ENCODE measurements around the gene ELF2. TPM values are rescaled to one million over a fixed set of nuclear protein-coding genes. Genes with fewer than 3 reads are reported as not detected.

ELF2 gene
- total and polyA plus RNA-seq, 2 donors (not counting 1 experiment from before 2014, with no cell fraction given): 25.1 to 97.5 TPM

- Mint-ChIP-seq H3K4me1 (no peaks in the 10 kb centered on the region), H3K27ac (no peak overlapping the region), H3K9me3 (ENCODE audit: insufficient read depth) (no peaks in the 10 kb centered on the region), H3K4me3 (no peak overlapping the region), H3K27me3 (no peaks in the 10 kb centered on the region)
- Histone ChIP-seq H3K27ac (ENCODE audit: low read length in 2 of 2) (no peak overlapping the region), H4K20me1 (ENCODE audit: control insufficient read depth, insufficient read depth, low read length, poor library complexity, severe bottlenecking) (no peaks in the 10 kb centered on the region), H3K4me3 (ENCODE audit: control extremely low read depth in 1 of 5, extremely low read depth in 1 of 5, insufficient read depth in 1 of 5, low read depth in 2 of 5, low read length in 4 of 5) (no peak overlapping the region), H3K27me3 (replicated peaks in 1 of 4; ENCODE audit: control extremely low read depth in 1 of 4, control insufficient read depth in 3 of 4, insufficient read depth in 4 of 4, low read length in 3 of 4) (no peaks in the 10 kb centered on the region), H3K9me3 (ENCODE audit: control extremely low read depth in 1 of 3, control insufficient read depth in 2 of 3, insufficient read depth in 1 of 3, low read length in 2 of 3) (peaks cover 1 to 7% (median 2%) of the 10 kb centered on the region in 3 donors), H3K36me3 (replicated peaks in 1 of 2; ENCODE audit: control extremely low read depth in 1 of 2, control insufficient read depth in 1 of 2, extremely low read depth in 1 of 2, insufficient read depth in 2 of 2, low read length in 1 of 2) (no peaks in the 10 kb centered on the region), H3K79me2 (ENCODE audit: control insufficient read depth, insufficient read depth, low read length) (no peaks in the 10 kb centered on the region), H3K9ac (ENCODE audit: low read length) (no peak overlapping the region), H3K4me2 (replicated peaks; ENCODE audit: low read depth, low read length, poor library complexity, severe bottlenecking) (no peak overlapping the region), H3K4me1 (ENCODE audit: control insufficient read depth in 2 of 2, insufficient read depth in 2 of 2, low read length in 2 of 2) (no peaks in the 10 kb centered on the region), H2AFZ (ENCODE audit: insufficient read depth, low read depth, low read length, poor library complexity, severe bottlenecking) (no peak overlapping the region)
- no peak for DNase-seq
- ChIA-PET POLR2A (no interaction called here), CTCF (interaction anchor here (3.3 kb wide), 1 partner anchor 23 kb away, joined by 8 read pairs; no protein-coding TSS in a partner anchor)
- ATAC-seq (ENCODE audit: low read depth): no peak
- TF ChIP-seq CTCF (IDR thresholded peaks at IDR 0.05): no peak
- TF ChIP-seq EZH2 (IDR thresholded peaks at IDR 0.05; ENCODE audit: borderline replicate concordance, insufficient read depth, low read depth, low read length, poor library complexity, severe bottlenecking): no peak
- intact Hi-C loops (cut with micrococcal nuclease): no loop called here
- WGBS (ENCODE audit: insufficient coverage): no CpG with 5 or more reads among the region's 2 CpGs
Measured at GRCh38 chr4:139007640-139008039, 169.4 kb downstream of the ELF2 start.

Small RNA genes within 50 kb of the gene (small RNA-seq; reads per million reads assigned to genes)
- gene RF00017 (ENCODE audit: insufficient read length, low read depth, low replicate concordance): not detected
- gene RF00019 (ENCODE audit: insufficient read length, low read depth, low replicate concordance): not detected
- gene RN7SL382P (ENCODE audit: insufficient read length, low read depth, low replicate concordance): not detected
- gene RNU6-531P (ENCODE audit: insufficient read length, low read depth, low replicate concordance): not detected

Other genes with a start within 250 kb of the ELF2 start
- gene NOCT, start 161.4 kb downstream of the ELF2 start, total RNA-seq: 2.6 and 3.0 TPM in 2 replicates
- gene NOCT, start 161.4 kb downstream of the ELF2 start, polyA plus RNA-seq: 3.8 and 7.5 TPM in 2 replicates
- not detected in 2 replicates for gene MGARP, start 103.0 kb upstream of the ELF2 start, total RNA-seq
- gene MGARP, start 103.0 kb upstream of the ELF2 start, polyA plus RNA-seq: 0.28 TPM in 1 of 2 replicates, not detected in the other
- gene NAA15, start 124.3 kb upstream of the ELF2 start, total RNA-seq: 56.7 and 59.5 TPM in 2 replicates
- gene NAA15, start 124.3 kb upstream of the ELF2 start, polyA plus RNA-seq: 9.2 and 10.0 TPM in 2 replicates
- 16.9 and 26.5 TPM in 2 replicates for gene NDUFC1, start 125.3 kb upstream of the ELF2 start, total RNA-seq
- 19.1 and 21.3 TPM in 2 replicates for gene NDUFC1, start 125.3 kb upstream of the ELF2 start, polyA plus RNA-seq